Measurements from ENCODE around the gene TUBG1. TPM values are rescaled to one million over a fixed set of nuclear protein-coding genes. Genes with fewer than 3 reads are reported as not detected.
A peak's percentile ranks its signal among the peaks of the same experiment; 100 is the strongest.

Gene TUBG1
- total and polyA plus RNA-seq, 2 of the 4 experiments (the other 2 are of a cell fraction): 38.9 to 94.5 TPM

GRCh38 chr17:42573095-42573494, 36.4 kb upstream of the TUBG1 start:
- H3K27ac ChIP-seq (ENCODE audit: insufficient read depth, low read length): no peak overlapping the region
- no peak overlapping the region for H2BK15ac ChIP-seq (ENCODE audit: low read depth, low read length)
- no peak overlapping the region for H2BK20ac ChIP-seq (ENCODE audit: low read depth, low read length)
- 0 out of 4 replicates have a peak overlapping the region, but pooled peaks of 1 of the 2 experiments have one; percentile 16 for H4K8ac ChIP-seq (ENCODE audit: low read depth in 2 of 2, low read length in 2 of 2)
- H3K79me1 ChIP-seq (ENCODE audit: low read depth in 1 of 2, low read length in 2 of 2): peaks cover 47 to 79% of the 10 kb centered on the region in 2 experiments; a peak in 3 of 4 replicates
- no peak for ATAC-seq (ENCODE audit: low read depth)
- BruUV-seq (replicated peaks): no TSS peak
- no peaks in the 10 kb centered on the region for H3K9me3 ChIP-seq (ENCODE audit: control insufficient read depth, insufficient read depth, low read length)
- dilution Hi-C loops (cut with HindIII; ENCODE audit: low sequenced_read_pairs, unreplicated experiment): no loop called here
- no peak overlapping the region for H2AFZ ChIP-seq (replicated peaks; ENCODE audit: low read length, poor library complexity)
- H3K4ac ChIP-seq (ENCODE audit: low read depth, low read length): no peak overlapping the region
- intact Hi-C loops (cut with micrococcal nuclease): no loop called here
- H4K91ac ChIP-seq (ENCODE audit: insufficient read depth, low read depth, low read length): no peak overlapping the region
- H3K4me1 ChIP-seq (ENCODE audit: control insufficient read depth, insufficient read depth, low read length): peaks cover 4% of the 10 kb centered on the region
- peaks cover 5% of the 10 kb centered on the region for H3K9me1 ChIP-seq (ENCODE audit: insufficient read depth, low read length)
- no peaks in the 10 kb centered on the region for H3K27me3 ChIP-seq (ENCODE audit: control insufficient read depth, insufficient read depth, low read length)
- H3K36me3 ChIP-seq (ENCODE audit: control insufficient read depth, insufficient read depth, low read length): peaks cover 51% of the 10 kb centered on the region
- no peak overlapping the region for H3K4me2 ChIP-seq (ENCODE audit: low read depth, low read length)
- H4K5ac ChIP-seq (ENCODE audit: low read depth, low read length): no peak overlapping the region
- WGBS, 2 experiments (ENCODE audit: extremely low coverage in 2 of 2, insufficient read length in 1 of 2): 100% methylated on average over 1 of the region's 4 CpGs; no CpG with 5 or more reads in 1 of the 2 experiments
- ChIA-PET CTCF (no interaction called here), POLR2A (ENCODE audit: unreplicated experiment) (no interaction called here)
- no peak overlapping the region for H2BK120ac ChIP-seq (ENCODE audit: low read depth, low read length)
- DNase-seq: no peak
- no peak overlapping the region for H2AK5ac ChIP-seq (ENCODE audit: low read depth, low read length)
- no peak overlapping the region for H3K9ac ChIP-seq (ENCODE audit: low read depth, low read length)
- in situ Hi-C loops (cut with MboI; ENCODE audit: low sequenced_read_pairs): no loop called here
- no peak overlapping the region for H3K4me3 ChIP-seq (ENCODE audit: insufficient read depth, low read depth, low read length)
- peak overlapping the region; percentile 18 for H2AK9ac ChIP-seq (replicated peaks; ENCODE audit: low read depth, low read length, poor library complexity)
- TF ChIP-seq RAD21 (IDR thresholded peaks at IDR 0.05; ENCODE audit: low read length) (no peak), CEBPB (IDR thresholded peaks at IDR 0.05; ENCODE audit: low read depth, low read length) (0 out of 2 replicates have a peak, but pooled peaks have one; percentile 12)
- H2BK5ac ChIP-seq (ENCODE audit: low read depth, low read length, poor library complexity, severe bottlenecking): no peak overlapping the region
- no peak overlapping the region for H3K18ac ChIP-seq (ENCODE audit: low read depth, low read length)
- no peak overlapping the region for H3K14ac ChIP-seq (replicated peaks; ENCODE audit: low read depth, low read length)
- peaks cover 8% of the 10 kb centered on the region; the same call in 1 of the 2 replicates for H4K20me1 ChIP-seq (ENCODE audit: insufficient read depth, low read length)
- no peak overlapping the region for H3K23ac ChIP-seq (ENCODE audit: low read depth, low read length)
- H3K56ac ChIP-seq (ENCODE audit: extremely low read depth, insufficient read depth, low read length): no peak overlapping the region
